Stimulated activated CD4-positive, alpha-beta T cell treated with anti-CD3 and anti-CD28 coated beads, Interleukin-15, amount 100 ng/mL, for 24 hours (primary cell): ENCODE measurements around the gene HOXC4.

Experiments
- DNase-seq: peaks from one replicate; pipeline ENCODE4 v3.0.0-alpha.2; 2020

The HOXC4 gene

DNA sequence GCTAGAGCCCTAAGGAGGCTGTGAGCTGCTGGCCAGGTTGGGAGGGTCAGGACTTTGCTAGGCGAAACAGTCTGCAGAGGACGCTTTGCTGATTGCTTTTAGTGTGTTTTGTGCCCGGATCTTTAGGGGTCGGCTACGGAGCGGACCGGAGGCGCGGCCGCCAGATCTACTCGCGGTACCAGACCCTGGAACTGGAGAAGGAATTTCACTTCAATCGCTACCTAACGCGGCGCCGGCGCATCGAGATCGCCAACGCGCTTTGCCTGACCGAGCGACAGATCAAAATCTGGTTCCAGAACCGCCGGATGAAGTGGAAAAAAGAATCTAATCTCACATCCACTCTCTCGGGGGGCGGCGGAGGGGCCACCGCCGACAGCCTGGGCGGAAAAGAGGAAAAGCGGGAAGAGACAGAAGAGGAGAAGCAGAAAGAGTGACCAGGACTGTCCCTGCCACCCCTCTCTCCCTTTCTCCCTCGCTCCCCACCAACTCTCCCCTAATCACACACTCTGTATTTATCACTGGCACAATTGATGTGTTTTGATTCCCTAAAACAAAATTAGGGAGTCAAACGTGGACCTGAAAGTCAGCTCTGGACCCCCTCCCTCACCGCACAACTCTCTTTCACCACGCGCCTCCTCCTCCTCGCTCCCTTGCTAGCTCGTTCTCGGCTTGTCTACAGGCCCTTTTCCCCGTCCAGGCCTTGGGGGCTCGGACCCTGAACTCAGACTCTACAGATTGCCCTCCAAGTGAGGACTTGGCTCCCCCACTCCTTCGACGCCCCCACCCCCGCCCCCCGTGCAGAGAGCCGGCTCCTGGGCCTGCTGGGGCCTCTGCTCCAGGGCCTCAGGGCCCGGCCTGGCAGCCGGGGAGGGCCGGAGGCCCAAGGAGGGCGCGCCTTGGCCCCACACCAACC lies 23.9 kb upstream of the HOXC4 start:
- no peak for DNase-seq

DNA sequence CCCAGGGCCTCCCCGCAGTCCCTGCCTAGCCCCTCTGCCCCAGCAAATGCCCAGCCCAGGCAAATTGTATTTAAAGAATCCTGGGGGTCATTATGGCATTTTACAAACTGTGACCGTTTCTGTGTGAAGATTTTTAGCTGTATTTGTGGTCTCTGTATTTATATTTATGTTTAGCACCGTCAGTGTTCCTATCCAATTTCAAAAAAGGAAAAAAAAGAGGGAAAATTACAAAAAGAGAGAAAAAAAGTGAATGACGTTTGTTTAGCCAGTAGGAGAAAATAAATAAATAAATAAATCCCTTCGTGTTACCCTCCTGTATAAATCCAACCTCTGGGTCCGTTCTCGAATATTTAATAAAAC lies 23.2 kb upstream of the HOXC4 start:
- no peak for DNase-seq

DNA sequence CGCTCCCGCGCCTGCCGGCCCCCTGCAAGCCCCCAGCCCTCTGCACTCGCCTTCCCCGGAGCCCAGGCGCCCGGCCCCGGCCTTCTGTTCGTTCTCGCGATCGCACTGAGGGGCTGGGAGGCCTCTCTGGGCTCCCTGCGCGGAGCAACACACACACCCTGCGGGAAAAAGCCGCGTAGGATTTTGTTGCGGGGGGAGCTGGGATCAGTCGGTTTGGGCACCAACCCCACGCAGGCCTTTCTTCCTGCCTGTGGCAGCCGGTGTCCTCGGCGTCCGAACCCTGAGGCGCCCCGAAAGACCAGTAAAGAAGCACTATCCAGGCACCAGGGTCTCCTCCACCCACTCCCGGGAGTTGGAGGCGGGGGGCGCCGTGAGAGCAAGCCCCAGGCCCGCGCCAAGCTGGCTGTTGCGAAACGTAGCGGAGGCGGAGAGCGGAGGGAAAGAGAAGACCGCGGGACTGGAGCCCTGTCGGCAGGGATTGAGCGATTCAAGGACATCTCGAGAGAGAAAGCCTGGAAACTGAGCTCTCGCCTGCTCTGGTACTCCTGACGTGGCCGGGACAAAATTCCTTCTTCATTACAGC lies 22.7 kb upstream of the HOXC4 start:
- no peak for DNase-seq

DNA sequence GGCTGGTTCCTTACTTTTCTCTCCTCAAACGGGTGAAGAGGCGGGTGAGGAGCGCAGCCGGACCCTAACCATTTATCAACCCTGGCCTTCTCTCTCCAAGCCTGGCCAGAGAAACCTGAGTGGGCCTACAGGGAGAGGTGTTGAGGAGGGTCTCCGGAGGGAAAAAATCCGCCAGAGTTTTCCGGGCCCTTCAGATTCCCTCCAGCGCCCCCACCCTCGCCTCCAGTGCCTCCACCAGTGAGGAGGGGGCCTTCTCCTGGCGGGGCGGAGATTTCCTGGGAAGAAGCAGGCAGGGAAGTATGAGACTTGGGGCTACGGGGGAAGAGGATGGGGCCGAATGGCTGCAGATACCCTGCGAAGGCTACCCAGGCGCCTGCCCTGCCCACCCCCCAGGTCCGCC lies 22.2 kb upstream of the HOXC4 start:
- no peak for DNase-seq

DNA sequence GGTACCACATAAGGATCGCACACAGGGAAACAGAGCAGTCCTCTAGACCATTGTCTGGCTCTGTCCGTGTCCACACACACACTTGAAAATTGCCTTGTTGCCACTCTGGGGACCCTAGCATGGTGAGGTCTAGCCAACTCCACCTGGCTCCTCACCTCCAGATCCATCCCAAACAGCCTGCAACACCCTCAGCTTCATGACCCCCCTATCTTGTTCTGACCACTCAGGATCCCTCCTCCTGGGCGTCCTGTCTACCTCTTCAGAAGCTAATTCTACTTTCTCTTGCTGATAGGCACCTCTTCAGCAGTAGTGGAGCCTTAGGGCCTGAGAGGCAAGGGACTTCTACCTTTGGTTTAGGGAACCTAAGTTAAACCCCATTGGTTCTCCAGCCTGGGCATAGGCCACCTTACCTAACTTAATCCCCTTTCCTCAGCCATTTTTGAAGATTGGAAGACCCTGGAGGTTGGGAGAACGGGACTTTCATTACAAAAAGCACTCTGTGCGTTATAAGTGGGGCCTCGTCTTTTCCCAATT lies 21.5 kb upstream of the HOXC4 start:
- DNase-seq: no peak

DNA sequence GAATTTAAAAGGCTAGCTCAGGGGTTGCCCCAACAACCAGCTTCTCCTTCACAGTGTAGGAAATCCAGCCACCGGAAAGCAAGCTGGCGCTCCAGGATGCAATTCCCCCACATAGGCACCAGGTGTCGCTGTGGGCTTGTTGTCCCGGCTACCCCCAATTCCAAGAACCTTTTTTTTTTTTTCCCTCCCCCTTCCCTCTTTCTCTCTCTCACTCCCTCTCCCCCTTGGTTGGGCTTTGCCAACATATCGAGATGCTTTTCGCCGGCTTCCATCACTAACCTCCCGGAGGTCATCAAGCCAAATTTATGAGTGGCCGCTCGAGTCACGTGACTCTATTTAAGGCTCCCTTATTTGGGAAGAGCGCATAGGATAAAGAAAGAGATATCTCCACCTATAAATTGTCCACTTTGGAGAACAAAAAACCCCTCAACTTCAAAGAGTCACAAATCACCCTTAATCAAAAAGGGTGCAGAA lies 21.0 kb upstream of the HOXC4 start, which contains the start of gene HOXC5:
Gene HOXC5 (plus strand): TSS at position 424 of the 474 bp plus-strand sequence. CDS start 73 bp downstream, outside the sequence.
- DNase-seq: peak; percentile 72

DNA sequence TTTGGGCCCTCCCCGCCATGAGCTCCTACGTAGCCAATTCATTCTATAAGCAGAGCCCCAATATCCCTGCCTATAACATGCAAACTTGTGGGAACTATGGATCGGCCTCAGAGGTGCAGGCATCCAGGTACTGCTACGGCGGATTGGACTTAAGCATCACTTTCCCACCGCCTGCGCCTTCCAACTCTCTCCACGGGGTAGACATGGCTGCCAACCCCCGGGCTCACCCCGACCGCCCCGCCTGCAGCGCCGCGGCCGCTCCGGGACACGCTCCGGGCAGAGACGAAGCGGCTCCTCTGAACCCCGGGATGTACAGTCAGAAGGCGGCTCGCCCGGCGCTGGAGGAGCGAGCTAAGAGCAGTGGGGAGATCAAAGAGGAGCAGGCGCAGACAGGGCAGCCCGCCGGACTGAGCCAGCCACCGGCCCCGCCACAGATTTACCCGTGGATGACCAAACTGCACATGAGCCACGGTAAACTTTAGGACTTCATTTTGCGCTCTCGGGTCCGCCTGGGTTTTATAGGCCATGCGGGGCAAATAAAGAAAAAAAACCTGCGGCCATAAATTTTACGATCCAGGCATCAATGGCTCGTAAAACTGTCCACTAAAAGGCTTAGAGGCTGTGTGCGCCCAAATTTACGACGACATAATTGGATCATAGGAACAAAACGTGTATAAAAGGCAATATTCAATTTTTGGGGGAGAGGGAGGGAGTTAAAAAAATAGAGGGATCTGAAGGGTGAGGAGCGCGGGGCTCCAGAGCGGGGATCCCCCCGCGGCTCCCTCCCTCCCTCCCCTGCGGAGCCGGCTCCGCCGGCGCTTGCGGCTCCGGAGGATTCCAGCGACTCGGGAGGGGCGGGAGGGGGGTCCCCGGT lies 20.3 kb upstream of the HOXC4 start:
- DNase-seq: no peak

DNA sequence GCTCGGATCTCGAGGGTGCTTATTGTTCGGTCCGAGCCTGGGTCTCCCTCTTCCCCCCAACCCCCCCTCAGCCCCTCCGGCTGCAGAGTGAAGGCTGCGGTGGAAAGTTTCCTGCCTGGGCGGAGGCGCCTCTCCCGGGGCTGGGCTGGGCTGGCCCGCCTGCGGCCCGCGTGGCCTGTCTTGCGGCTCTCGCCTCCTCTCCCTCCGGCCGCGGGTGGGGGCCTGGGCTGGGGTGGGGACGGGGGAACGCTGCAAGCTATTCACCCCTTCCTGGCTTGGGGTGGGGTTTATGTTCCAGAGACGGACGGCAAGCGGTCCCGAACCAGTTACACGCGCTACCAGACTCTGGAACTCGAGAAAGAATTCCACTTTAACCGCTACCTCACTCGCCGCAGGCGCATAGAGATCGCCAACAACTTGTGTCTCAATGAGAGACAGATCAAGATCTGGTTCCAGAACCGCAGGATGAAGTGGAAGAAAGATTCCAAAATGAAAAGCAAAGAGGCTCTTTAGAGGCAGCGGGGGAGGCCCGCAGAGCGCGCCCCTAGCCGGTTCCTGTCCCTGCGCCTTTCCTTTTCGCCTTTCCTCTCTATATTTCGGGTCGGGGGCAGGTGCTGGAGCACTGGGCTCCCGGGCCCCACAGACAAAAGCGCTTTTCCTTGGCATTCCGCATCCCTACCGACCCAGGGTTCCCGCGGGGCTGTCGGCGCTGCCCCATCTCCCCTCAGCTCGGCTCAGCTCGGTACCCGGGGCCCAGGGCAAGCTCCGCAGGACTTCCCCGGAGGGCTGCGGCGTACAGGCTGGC lies 19.5 kb upstream of the HOXC4 start:
- no peak for DNase-seq

DNA sequence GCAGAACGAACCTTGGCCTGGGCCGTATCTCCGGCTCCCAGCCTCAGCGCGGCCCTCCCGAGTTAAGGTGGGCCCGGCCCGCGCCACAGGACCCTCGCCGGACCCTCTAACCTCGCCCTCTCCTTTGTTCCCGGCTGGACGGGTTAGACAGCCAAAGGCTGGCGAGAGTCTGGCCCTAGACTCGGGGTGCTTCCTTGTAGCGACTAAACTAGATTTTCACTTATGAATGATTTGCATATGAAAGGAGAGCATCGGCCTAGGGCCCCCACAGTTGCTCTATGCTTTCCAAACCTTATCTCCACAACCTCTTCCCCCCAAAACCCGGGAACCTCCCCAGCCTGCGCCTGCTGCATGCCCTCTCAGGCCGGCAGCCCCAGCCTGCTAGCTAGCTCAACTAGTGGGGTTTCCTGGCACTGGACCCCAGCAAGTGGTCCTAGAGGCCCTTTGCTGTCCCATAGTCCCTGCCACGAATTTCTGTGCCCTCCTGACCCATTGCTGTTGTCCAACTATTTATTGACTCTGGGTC lies 18.8 kb upstream of the HOXC4 start:
- no peak for DNase-seq

DNA sequence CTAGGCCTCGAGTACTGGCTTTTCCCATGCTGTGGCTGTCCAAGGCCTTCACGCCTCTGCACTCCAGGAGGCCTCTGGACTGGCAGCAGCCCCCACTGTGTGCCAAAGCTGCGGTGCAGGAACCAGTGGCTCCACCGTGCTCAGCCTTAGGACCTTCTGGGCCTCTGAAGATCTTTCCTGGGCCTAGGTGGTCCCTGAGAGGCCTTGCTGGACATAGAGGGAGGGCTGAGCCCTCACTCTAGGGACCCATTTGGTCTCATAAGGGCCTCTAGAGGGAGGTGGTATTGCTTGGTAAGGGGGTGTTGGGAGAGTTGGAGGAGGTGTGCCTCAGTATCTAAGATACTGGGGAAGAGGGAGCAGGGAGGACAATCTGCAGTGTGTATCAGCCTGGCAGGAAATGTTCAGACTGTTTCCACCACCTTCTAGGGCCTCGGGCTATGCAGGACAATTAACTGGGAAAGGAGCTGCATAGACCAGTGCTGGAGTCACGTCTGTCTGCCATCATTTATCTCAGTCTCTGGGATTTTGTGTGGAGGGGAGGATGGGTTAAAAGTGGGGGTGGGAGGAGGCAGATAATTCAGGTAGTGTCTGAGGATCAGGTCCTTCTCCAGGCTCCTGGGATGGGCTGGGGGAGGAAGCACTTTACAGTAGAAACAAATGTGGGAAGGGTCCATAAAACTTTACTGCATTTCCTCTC lies 17.9 kb upstream of the HOXC4 start:
- no peak for DNase-seq

DNA sequence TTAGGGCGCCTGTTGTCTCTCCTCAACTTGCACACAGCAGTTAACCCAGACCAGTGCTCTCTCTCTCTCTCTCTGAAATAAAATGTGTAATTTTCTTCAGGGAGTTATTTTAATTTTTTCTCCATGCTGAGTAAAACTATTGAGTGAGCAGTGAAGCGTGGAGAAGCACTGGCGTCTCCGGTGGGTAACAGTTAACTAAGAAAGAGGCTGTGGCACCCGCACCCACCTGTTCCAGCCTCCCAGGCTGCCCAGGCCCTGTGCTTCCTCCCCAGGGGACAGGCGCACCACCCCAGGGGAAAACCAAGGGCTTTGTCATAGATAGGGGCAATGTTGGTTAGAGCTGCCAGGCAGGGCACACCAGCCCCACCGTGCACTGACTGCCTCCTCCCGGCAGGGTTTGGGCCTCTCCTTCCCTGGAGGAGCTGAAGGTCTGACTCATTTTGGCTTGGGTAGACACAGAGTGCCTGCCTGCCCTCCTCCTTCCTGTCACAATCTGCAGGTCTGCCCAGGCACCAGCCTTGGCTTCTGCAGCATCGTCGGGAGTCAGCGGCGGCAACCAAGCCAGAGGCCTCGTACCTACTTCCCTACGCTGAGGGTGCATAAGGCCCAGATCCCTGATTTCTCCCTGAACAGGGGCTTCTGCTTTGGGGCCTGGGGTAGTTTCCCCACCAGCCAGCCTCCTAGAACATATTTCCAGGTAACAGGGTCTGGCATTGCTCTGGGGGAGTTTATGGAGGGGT lies 16.8 kb upstream of the HOXC4 start:
- no peak for DNase-seq

DNA sequence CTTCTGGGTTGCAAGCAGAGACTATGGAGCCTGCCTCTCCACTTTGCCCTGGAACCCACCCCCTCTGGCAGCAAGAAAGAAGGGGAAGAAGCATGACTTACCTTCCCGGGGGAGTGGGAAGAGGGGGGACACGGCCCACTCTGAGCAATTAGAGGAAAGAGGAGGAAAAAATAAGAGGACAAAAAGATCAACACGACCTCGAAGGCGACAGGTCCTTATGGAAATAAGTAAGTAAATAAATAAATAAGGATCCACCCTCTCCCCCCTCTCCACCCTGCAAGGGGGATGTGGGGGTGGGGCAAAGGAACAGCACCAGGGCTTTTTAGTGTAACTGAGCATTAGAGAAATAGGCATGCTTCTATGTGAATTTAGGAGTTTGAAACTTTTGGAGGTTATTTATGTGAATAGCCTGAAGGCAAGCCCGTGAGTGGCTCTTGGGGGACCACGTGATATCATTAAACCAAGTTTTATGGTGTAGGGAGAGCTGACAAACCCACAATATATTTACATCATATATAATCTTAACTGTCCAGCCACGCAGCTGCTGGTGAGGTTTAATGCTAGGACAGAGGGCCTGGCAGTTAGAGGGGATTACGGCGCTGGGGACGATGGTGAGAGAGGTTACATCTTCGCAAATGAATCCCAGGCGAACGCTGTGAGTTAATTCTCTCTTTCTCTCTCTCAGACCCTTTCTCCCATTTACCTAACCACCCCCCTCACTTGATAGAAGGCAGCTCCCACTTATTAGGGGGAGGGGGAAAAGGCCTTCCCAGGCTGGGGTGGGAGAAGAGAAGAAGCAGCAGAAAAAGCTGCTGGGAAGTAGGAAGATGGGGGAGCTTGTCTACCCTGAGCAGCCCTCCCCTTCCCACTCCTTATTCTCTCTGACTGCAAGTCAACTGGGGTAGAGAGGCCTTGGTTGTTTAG lies 16.0 kb upstream of the HOXC4 start:
- DNase-seq: no peak

DNA sequence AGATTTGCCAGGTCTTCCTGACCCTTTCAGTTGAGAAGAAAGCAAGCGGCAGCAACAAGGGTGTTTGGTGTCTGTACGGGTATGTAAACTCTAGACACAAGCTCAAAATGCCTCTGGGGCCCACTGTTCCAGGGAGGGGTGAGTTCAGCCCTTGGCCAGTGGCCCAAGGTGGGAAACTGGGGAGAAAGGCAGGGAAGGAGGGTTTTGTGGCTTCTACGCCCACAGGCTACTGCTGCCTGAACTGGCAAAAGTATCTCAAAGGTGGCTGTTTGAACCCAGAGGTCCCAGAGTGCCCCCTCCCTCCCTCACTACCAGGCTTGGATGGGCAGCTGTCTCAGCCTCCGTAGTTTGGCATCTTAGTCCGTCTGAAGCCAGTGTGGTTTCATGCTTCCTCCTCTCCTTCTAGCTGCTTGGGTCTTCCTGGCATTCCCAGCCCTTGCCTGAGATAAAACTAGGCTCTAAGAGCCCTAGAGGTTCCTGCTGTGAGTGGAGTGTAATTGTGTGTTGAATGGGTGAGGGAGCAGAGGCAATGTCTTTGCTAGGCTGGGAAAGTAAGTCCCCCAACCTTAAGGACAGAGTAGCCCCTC lies 15.3 kb upstream of the HOXC4 start:
- DNase-seq: no peak

DNA sequence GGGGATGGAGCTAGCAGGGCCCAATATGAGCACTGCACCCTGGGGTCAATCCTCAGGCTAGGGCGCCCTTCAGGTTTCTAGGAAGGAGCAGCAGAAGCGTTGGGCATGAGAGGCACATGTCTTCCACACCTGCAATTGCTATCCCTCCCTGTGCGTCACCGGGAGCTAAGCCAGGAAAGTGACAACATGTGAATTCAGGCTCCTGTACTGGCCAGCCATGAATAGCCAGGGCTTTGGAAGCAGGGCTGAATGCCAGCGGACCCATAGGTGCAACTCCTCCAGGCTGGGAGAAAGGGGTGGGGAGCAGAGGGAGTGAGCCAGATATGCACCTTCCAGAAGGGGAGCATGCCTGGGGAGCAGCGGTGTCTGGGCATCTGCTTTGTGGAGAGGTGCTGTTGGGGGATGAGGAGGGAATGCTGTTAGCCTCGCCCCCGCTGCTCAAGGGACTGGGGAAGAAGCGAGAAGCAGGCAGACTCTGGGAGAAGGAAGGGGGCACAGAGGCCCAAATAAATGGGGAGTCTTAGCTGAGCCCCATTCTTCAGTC lies 14.7 kb upstream of the HOXC4 start:
- no peak for DNase-seq

DNA sequence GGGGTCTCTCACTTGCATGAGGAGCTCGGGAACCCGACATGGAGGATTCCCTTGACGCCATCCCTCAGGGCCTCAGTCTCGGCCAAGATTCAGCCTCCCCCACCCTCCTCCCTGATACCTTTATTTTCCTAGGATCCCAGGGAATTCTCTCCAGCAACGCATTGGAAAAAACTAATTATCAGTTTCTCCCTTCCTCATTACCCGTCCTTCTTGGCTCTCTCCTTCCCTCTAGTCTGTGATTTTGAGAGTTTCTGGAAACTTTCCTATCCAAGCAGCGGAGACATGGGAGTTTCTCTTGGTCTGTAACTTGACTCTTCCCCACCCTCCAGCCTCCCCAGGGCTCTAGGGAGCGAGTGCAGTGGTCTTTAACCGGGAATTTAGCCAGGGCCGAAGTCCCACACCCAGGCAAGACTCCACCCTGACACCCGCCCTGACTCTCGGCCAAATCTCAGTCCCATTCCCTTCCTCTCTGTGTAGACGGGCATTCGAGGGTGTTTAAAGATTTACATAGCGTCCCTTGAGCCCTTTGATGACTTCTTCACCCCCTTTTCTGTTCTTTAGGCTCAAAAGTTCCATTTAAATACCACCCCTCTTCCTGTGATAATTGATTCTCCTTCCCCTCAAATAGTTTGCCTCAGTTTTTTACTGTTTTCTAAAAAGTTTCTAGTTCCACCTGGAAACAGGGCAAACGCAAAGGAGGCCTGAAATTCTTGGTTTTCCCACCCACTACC lies 14.1 kb upstream of the HOXC4 start:
- DNase-seq: no peak

DNA sequence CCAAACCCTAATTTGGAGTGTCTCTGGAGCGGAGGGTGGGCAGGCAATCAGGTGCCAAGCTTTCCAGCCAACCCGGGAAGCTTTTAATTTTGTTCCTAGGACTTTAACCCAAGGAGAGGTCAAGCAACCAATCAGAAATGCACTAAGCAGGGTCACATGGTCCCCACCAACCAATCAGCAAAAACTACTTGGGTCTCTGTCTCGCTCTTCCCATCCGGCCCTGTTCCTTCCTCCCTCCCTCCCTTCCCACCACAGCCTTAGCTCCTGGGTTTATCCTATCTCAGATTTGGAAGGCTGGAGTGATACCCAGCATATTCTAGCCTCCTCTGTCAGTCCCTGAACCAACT lies 13.5 kb upstream of the HOXC4 start:
- DNase-seq: no peak

DNA sequence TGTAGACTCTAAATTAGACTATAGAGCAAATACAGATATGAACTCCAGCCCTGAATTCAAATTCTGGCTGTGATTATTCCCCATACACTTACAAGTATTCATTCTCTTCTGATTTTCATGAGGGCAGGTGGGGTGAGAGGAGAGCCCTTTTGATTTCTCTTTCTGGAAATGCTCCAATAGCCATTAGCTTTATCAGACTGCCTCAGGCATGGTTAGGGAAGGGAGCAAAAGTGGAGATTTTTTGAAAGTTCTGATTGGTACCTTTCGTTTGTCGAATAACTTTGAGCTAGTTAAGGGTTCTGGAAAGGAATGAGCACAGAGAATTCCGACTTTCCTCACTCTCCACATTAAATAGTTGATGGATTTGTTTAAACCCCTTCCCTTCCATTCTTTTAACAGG lies 13.0 kb upstream of the HOXC4 start:
- DNase-seq: no peak

DNA sequence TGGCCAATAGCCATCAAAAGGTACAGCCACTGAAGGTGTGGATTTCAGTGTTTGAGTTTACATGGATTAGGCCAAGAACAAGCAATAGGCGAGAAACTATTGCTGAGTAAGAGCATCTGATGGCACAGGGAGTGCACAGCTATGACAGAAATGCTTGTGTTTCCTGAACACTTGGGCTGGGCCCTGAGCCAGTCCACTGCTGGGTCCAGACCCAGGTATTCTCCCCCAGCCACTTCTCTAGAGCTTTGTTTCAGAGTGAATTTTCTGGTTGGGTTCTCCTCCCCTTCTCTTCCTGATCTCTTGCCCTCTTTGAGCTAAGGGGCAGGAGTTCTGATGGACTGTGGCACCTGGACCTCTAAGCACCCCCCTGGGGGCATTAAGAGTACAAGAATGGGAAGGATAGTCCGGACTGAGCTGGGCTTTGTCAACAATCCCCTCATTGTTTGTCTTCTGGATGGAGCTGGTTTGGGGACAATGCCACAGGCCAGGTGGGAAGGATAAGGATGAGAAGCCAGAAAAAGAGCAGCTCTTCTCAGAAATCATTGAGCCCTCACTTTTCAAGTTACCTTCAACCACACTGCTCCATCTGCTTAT lies 12.4 kb upstream of the HOXC4 start:
- DNase-seq: no peak
